HepG2 (cell line): ENCODE data around the gene POGLUT3. TPM values are rescaled to one million over a fixed set of nuclear protein-coding genes. Genes with fewer than 3 reads are reported as not detected.
A peak's percentile ranks its signal among the peaks of the same experiment; 100 is the strongest.

Experiments
- DRAP1 ChIP-seq: IDR thresholded peaks from 2 replicates; pipeline ENCODE4 v1.6.1; 2016; ENCODE audit warnings: missing genetic modification reagents, missing compliant biosample characterization
- HMGXB4 ChIP-seq, 2 experiments: sonication (generic) in 1 of 2; formaldehyde crosslinking in 1 of 2; IDR thresholded peaks; 2 replicates each; pipeline versions ENCODE4 v1.4.0 to v1.6.1; 2018 to 2020; ENCODE audit warnings: missing genetic modification reagents in 2 of 2, borderline replicate concordance in 1 of 2, low read depth in 1 of 2, mild to moderate bottlenecking in 1 of 2, missing biosample characterization in 1 of 2
- MTERF4 ChIP-seq: sonication (generic); formaldehyde crosslinking; IDR thresholded peaks from 2 replicates; pipeline ENCODE4 v1.8.0; 2023; ENCODE audit warnings: mild to moderate bottlenecking, missing genetic modification reagents
- NBN ChIP-seq: fragments of 450-650 bp; conservative IDR thresholded peaks from 2 replicates; pipeline ENCODE4 v1.6.1; 2017
- NFYC ChIP-seq: IDR thresholded peaks from 2 replicates; pipeline ENCODE4 v1.6.1; 2016; ENCODE audit warnings: missing genetic modification reagents, missing compliant biosample characterization
- NR0B2 ChIP-seq: sonication (generic); formaldehyde crosslinking; IDR thresholded peaks from 2 replicates; pipeline ENCODE4 v1.4.0; 2020; ENCODE audit warnings: mild to moderate bottlenecking, missing genetic modification reagents
- NR3C1 ChIP-seq: sonication (generic); formaldehyde crosslinking; IDR thresholded peaks from 2 replicates; pipeline ENCODE4 v1.4.0; 2020; ENCODE audit warnings: missing genetic modification reagents
- RFX1 ChIP-seq: fragments of 450-650 bp; IDR thresholded peaks from 2 replicates; pipeline ENCODE4 v1.6.1; 2017
- SALL2 ChIP-seq: sonication (generic); formaldehyde crosslinking; IDR thresholded peaks from 2 replicates; pipeline ENCODE4 v1.8.1; 2023; ENCODE audit warnings: mild to moderate bottlenecking, missing genetic modification reagents, inconsistent platforms
- SRF ChIP-seq: IDR thresholded peaks from 2 replicates; pipeline ENCODE4 v1.6.1; 2011; ENCODE audit warnings: mild to moderate bottlenecking, low read depth, low read length, moderate library complexity
- ZNF136 ChIP-seq: sonication (generic); formaldehyde crosslinking; IDR thresholded peaks from 2 replicates; pipeline ENCODE4 v1.8.1; 2022; ENCODE audit warnings: low read depth, mild to moderate bottlenecking, moderate library complexity, missing genetic modification reagents
- ZNF30 ChIP-seq: sonication (generic); formaldehyde crosslinking; IDR thresholded peaks from 2 replicates; pipeline ENCODE4 v1.5.0; 2020; ENCODE audit warnings: mild to moderate bottlenecking, missing genetic modification reagents
- ZNF451 ChIP-seq: sonication (generic); formaldehyde crosslinking; IDR thresholded peaks from 2 replicates; pipeline ENCODE4 v1.5.0; 2020; ENCODE audit warnings: mild to moderate bottlenecking, missing genetic modification reagents
- ZNF558 ChIP-seq: sonication (generic); formaldehyde crosslinking; IDR thresholded peaks from 2 replicates; pipeline ENCODE4 v1.9.0; 2022; ENCODE audit warnings: mild to moderate bottlenecking, missing genetic modification reagents, borderline replicate concordance
- ZNF687 ChIP-seq: sonication (generic); formaldehyde crosslinking; IDR thresholded peaks from 2 replicates; pipeline ENCODE4 v1.5.1; 2020; ENCODE audit warnings: mild to moderate bottlenecking, missing genetic modification reagents, moderate library complexity
- ZNF747 ChIP-seq: sonication (generic); formaldehyde crosslinking; IDR thresholded peaks from 2 replicates; pipeline ENCODE4 v1.8.1; 2023; ENCODE audit warnings: missing genetic modification reagents, mild to moderate bottlenecking, borderline replicate concordance
- ZNF770 ChIP-seq: sonication (generic); formaldehyde crosslinking; IDR thresholded peaks from 2 replicates; pipeline ENCODE4 v1.5.0; 2020; ENCODE audit warnings: mild to moderate bottlenecking, missing genetic modification reagents
- polyA plus RNA-seq, 8 experiments: library from polyadenylated mRNA; depleted of rRNA in 3 of 8; stranded (reverse) in 7 of 8; unstranded in 1 of 8; fragments of >200 nt; fragmentation: Illumina TruSeq in 4 of 8; extraction: Trizol in 4 of 8; gene quantifications; 2 replicates each; pipeline versions ENCODE4 v1.2.1 to v1.2.3, GENCODE V29; 2011 to 2016; ENCODE audit warnings: low read depth in 4 of 8, missing spikeins in 1 of 8, mixed read lengths in 1 of 8; ENCODE audit not compliant: insufficient read depth in 1 of 8
- total RNA-seq, 5 experiments: library from RNA; depleted of rRNA; stranded (reverse); fragments of >200 nt; fragmentation: Illumina TruSeq; extraction: Trizol; gene quantifications; 2 replicates each; pipeline ENCODE4 v1.2.3, GENCODE V29; 2016; ENCODE audit warnings: low read depth in 1 of 5
- TF ChIP-seq, protein P1 (sequence below): sonication (generic); formaldehyde crosslinking; IDR thresholded peaks from 2 replicates; pipeline ENCODE4 v1.5.1; 2020; ENCODE audit warnings: missing genetic modification reagents, mild to moderate bottlenecking, borderline replicate concordance

Gene POGLUT3
- total and polyA plus RNA-seq, 2 of the 13 experiments (the other 11 are each of a cell fraction or from before 2014, with no cell fraction given) = 14.3 to 22.0 TPM

- no peak for TF ChIP-seq ZNF747
- no peak for TF ChIP-seq SRF
- TF ChIP-seq ZNF30 (CRISPR knock-in tag) = 0 out of 2 replicates have a peak, but pooled peaks have one; percentile 26
- TF ChIP-seq NR0B2 (CRISPR knock-in tag) = no peak; the same call in 1 of the 2 replicates
- TF ChIP-seq ZNF558 (CRISPR knock-in tag) = no peak
- TF ChIP-seq NBN = no peak
- peak; percentile 85; the same call in 1 of the 2 replicates for TF ChIP-seq SALL2 (CRISPR knock-in tag)
- no peak for TF ChIP-seq NFYC (CRISPR knock-in tag)
- no peak; a peak in 1 of 4 replicates for TF ChIP-seq HMGXB4 (CRISPR knock-in tag; IDR thresholded peaks at IDR 0.05; ENCODE audit: borderline replicate concordance in 1 of 2, low read depth in 1 of 2)
- no peak for TF ChIP-seq DRAP1
- TF ChIP-seq ZNF451 = no peak
- TF ChIP-seq ZNF687 = peak; percentile 87
- TF ChIP-seq, protein P1, sequence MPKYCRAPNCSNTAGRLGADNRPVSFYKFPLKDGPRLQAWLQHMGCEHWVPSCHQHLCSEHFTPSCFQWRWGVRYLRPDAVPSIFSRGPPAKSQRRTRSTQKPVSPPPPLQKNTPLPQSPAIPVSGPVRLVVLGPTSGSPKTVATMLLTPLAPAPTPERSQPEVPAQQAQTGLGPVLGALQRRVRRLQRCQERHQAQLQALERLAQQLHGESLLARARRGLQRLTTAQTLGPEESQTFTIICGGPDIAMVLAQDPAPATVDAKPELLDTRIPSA (CRISPR knock-in tag) = peak; percentile 81; the same call in 1 of the 2 replicates
- no peak for TF ChIP-seq ZNF136 (CRISPR knock-in tag)
- no peak for TF ChIP-seq NR3C1 (CRISPR knock-in tag)
- peak; percentile 91 for TF ChIP-seq ZNF770
- TF ChIP-seq RFX1 = no peak
- peak; percentile 69; the same call in 1 of the 2 replicates for TF ChIP-seq MTERF4 (CRISPR knock-in tag)
These were observed at the start of gene POGLUT3 (continued) for GRCh38 chr11:108498046-108498815.
